ENCODE measurements around the gene OR5L2.

- TF ChIP-seq CTCF (conservative IDR thresholded peaks at IDR 0.05; ENCODE audit: low read length) (no peak), EZH2phosphoT487 (IDR thresholded peaks at IDR 0.05; ENCODE audit: borderline replicate concordance, low read depth, low read length) (no peak)
These were observed 31.8 kb upstream of the OR5L2 start, which contains the start of gene OR5D14 for GRCh38 chr11:55795256-55795655.

Measured in OCI-LY7 (cell line).